T-helper 2 cell treated with Interferon-gamma antibody and Interleukin-4, amounts not matched to agents 5 μg/mL and 100 μg/mL, for 36 hours (primary cell): ENCODE data around the gene PARP12.
A peak's percentile ranks its signal among the peaks of the same experiment; 100 is the strongest.

ENCODE experiments used
- DNase-seq: peaks from one replicate; pipeline ENCODE4 v3.0.0; 2021; ENCODE audit warnings: low spot score
- H3K27ac Mint-ChIP-seq: one replicate; pipeline ENCODE4 v1.8.0; 2021; ENCODE audit warnings: mild to moderate bottlenecking, mixed read lengths
- H3K27me3 Mint-ChIP-seq: one replicate; pipeline ENCODE4 v1.8.0; 2021; ENCODE audit warnings: low read depth, mixed read lengths
- H3K36me3 Mint-ChIP-seq: one replicate; pipeline ENCODE4 v1.8.0; 2021; ENCODE audit warnings: low read depth, mixed read lengths
- H3K4me1 Mint-ChIP-seq: one replicate; pipeline ENCODE4 v1.8.0; 2021; ENCODE audit warnings: low read depth, mixed read lengths
- H3K4me3 Mint-ChIP-seq: one replicate; pipeline ENCODE4 v1.8.0; 2022; ENCODE audit warnings: mild to moderate bottlenecking, moderate library complexity, mixed read lengths
- H3K9me3 Mint-ChIP-seq: one replicate; pipeline ENCODE4 v1.8.0; 2021; ENCODE audit warnings: mixed read lengths

PARP12 gene

GRCh38 chr7:140007051-140007690 is 55.6 kb downstream of the PARP12 start:
- no peak for DNase-seq
- no peak overlapping the region for H3K4me3 Mint-ChIP-seq
- no peaks in the 10 kb centered on the region for H3K9me3 Mint-ChIP-seq
- H3K27ac Mint-ChIP-seq: no peak overlapping the region
- peaks cover 5% of the 10 kb centered on the region for H3K27me3 Mint-ChIP-seq
- no peaks in the 10 kb centered on the region for H3K36me3 Mint-ChIP-seq
- no peaks in the 10 kb centered on the region for H3K4me1 Mint-ChIP-seq

- H3K9me3 Mint-ChIP-seq: no peaks in the 10 kb centered on the region
- H3K27ac Mint-ChIP-seq: no peak overlapping the region
- H3K4me1 Mint-ChIP-seq: no peaks in the 10 kb centered on the region
- no peak for DNase-seq
- peaks cover 5% of the 10 kb centered on the region for H3K27me3 Mint-ChIP-seq
- no peaks in the 10 kb centered on the region for H3K36me3 Mint-ChIP-seq
- H3K4me3 Mint-ChIP-seq: no peak overlapping the region
Observed at GRCh38 chr7:140006600-140006999, 56.2 kb downstream of the PARP12 start.

- no peak overlapping the region for H3K4me3 Mint-ChIP-seq
- no peaks in the 10 kb centered on the region for H3K9me3 Mint-ChIP-seq
- H3K27ac Mint-ChIP-seq: no peak overlapping the region
- H3K4me1 Mint-ChIP-seq: no peaks in the 10 kb centered on the region
- no peak for DNase-seq
- H3K36me3 Mint-ChIP-seq: no peaks in the 10 kb centered on the region
- H3K27me3 Mint-ChIP-seq: peaks cover 3% of the 10 kb centered on the region
Observed at GRCh38 chr7:140005754-140006503, 56.8 kb downstream of the PARP12 start.

GRCh38 chr7:140005341-140005740 is 57.4 kb downstream of the PARP12 start:
- no peaks in the 10 kb centered on the region for H3K9me3 Mint-ChIP-seq
- H3K27me3 Mint-ChIP-seq: peaks cover 3% of the 10 kb centered on the region
- H3K36me3 Mint-ChIP-seq: no peaks in the 10 kb centered on the region
- no peaks in the 10 kb centered on the region for H3K4me1 Mint-ChIP-seq
- H3K27ac Mint-ChIP-seq: no peak overlapping the region
- H3K4me3 Mint-ChIP-seq: no peak overlapping the region
- DNase-seq: no peak

GRCh38 chr7:140004672-140005071 is 58.1 kb downstream of the PARP12 start:
- Mint-ChIP-seq H3K4me3 (no peak overlapping the region), H3K4me1 (no peaks in the 10 kb centered on the region), H3K27ac (no peak overlapping the region), H3K36me3 (no peaks in the 10 kb centered on the region), H3K9me3 (no peaks in the 10 kb centered on the region), H3K27me3 (peaks cover 3% of the 10 kb centered on the region)
- DNase-seq: no peak

GRCh38 chr7:140003913-140004382 is 58.8 kb downstream of the PARP12 start:
- Mint-ChIP-seq H3K27ac (no peak overlapping the region), H3K36me3 (no peaks in the 10 kb centered on the region), H3K9me3 (no peaks in the 10 kb centered on the region), H3K4me3 (no peak overlapping the region), H3K27me3 (peaks cover 3% of the 10 kb centered on the region), H3K4me1 (no peaks in the 10 kb centered on the region)
- DNase-seq: peak; percentile 17

GRCh38 chr7:140000666-140001268 is 62.0 kb downstream of the PARP12 start:
- peaks cover 2% of the 10 kb centered on the region for H3K4me1 Mint-ChIP-seq
- no peak for DNase-seq
- H3K4me3 Mint-ChIP-seq: no peak overlapping the region
- no peaks in the 10 kb centered on the region for H3K36me3 Mint-ChIP-seq
- no peaks in the 10 kb centered on the region for H3K9me3 Mint-ChIP-seq
- H3K27ac Mint-ChIP-seq: no peak overlapping the region
- H3K27me3 Mint-ChIP-seq: no peaks in the 10 kb centered on the region

GRCh38 chr7:139999516-139999915 is 63.2 kb downstream of the PARP12 start:
- Mint-ChIP-seq H3K4me3 (no peak overlapping the region), H3K27ac (no peak overlapping the region), H3K9me3 (no peaks in the 10 kb centered on the region), H3K27me3 (no peaks in the 10 kb centered on the region), H3K4me1 (peaks cover 2% of the 10 kb centered on the region), H3K36me3 (no peaks in the 10 kb centered on the region)
- DNase-seq: no peak

- H3K36me3 Mint-ChIP-seq: no peaks in the 10 kb centered on the region
- peaks cover 2% of the 10 kb centered on the region for H3K4me1 Mint-ChIP-seq
- H3K9me3 Mint-ChIP-seq: no peaks in the 10 kb centered on the region
- H3K4me3 Mint-ChIP-seq: no peak overlapping the region
- H3K27ac Mint-ChIP-seq: no peak overlapping the region
- no peaks in the 10 kb centered on the region for H3K27me3 Mint-ChIP-seq
- DNase-seq: no peak
Observed at GRCh38 chr7:139998572-139998971, 64.2 kb downstream of the PARP12 start.

GRCh38 chr7:139995017-139995915 is 67.5 kb downstream of the PARP12 start:
- DNase-seq: no peak
- Mint-ChIP-seq H3K27ac (no peak overlapping the region), H3K27me3 (no peaks in the 10 kb centered on the region), H3K4me3 (no peak overlapping the region), H3K4me1 (peaks cover 2% of the 10 kb centered on the region), H3K9me3 (no peaks in the 10 kb centered on the region), H3K36me3 (no peaks in the 10 kb centered on the region)

- no peaks in the 10 kb centered on the region for H3K36me3 Mint-ChIP-seq
- H3K27me3 Mint-ChIP-seq: no peaks in the 10 kb centered on the region
- DNase-seq: no peak
- no peaks in the 10 kb centered on the region for H3K9me3 Mint-ChIP-seq
- no peak overlapping the region for H3K27ac Mint-ChIP-seq
- H3K4me1 Mint-ChIP-seq: peaks cover 2% of the 10 kb centered on the region
- no peak overlapping the region for H3K4me3 Mint-ChIP-seq
Observed at GRCh38 chr7:139994356-139994755, 68.4 kb downstream of the PARP12 start.

GRCh38 chr7:139993592-139993991 is 69.2 kb downstream of the PARP12 start:
- H3K4me3 Mint-ChIP-seq: no peak overlapping the region
- H3K9me3 Mint-ChIP-seq: no peaks in the 10 kb centered on the region
- peaks cover 2% of the 10 kb centered on the region for H3K4me1 Mint-ChIP-seq
- no peak overlapping the region for H3K27ac Mint-ChIP-seq
- no peaks in the 10 kb centered on the region for H3K27me3 Mint-ChIP-seq
- DNase-seq: no peak
- no peaks in the 10 kb centered on the region for H3K36me3 Mint-ChIP-seq

- Mint-ChIP-seq H3K4me1 (peaks cover 2% of the 10 kb centered on the region), H3K36me3 (no peaks in the 10 kb centered on the region), H3K4me3 (no peak overlapping the region), H3K27ac (no peak overlapping the region), H3K9me3 (no peaks in the 10 kb centered on the region), H3K27me3 (no peaks in the 10 kb centered on the region)
- DNase-seq: no peak
Observed at GRCh38 chr7:139993169-139993568, 69.6 kb downstream of the PARP12 start.
